Measurements from ENCODE around the gene PTGER2. TPM values are rescaled to one million over a fixed set of nuclear protein-coding genes. Genes with fewer than 3 reads are reported as not detected.

The PTGER2 gene
- total and polyA plus RNA-seq, 2 of the 13 experiments (the other 11 are each of a cell fraction or from before 2014, with no cell fraction given): not detected

GRCh38 chr14:52318062-52318461 lies 4.0 kb downstream of the PTGER2 start:
- Histone ChIP-seq H3K36me3 (replicated peaks in 1 of 2; ENCODE audit: control insufficient read depth in 1 of 2, insufficient read depth in 2 of 2, low read length in 2 of 2) (no peaks in the 10 kb centered on the region), H2AFZ (ENCODE audit: low read length) (no peak overlapping the region), H3K4me2 (ENCODE audit: low read depth, low read length) (no peak overlapping the region), H3K4me3 (replicated peaks in 1 of 3; ENCODE audit: insufficient read depth in 1 of 3, low read depth in 2 of 3, low read length in 3 of 3) (no peak overlapping the region), H3K9me3 (ENCODE audit: low read length) (peaks cover 12% of the 10 kb centered on the region; the same call in 1 of the 2 replicates), H3K9ac (ENCODE audit: insufficient read depth, low read depth, low read length) (no peak overlapping the region), H3K79me2 (ENCODE audit: insufficient read depth, low read length) (no peaks in the 10 kb centered on the region), H3K4me1 (ENCODE audit: insufficient read depth, low read length) (no peaks in the 10 kb centered on the region), H4K20me1 (ENCODE audit: insufficient read depth, low read length) (no peaks in the 10 kb centered on the region), H3K27ac (ENCODE audit: extremely low read length, insufficient read depth, low read length) (no peak overlapping the region), H3K27me3 (ENCODE audit: control insufficient read depth in 1 of 2, insufficient read depth in 2 of 2, low read length in 2 of 2) (no peaks in the 10 kb centered on the region; a peak in 1 of 5 replicates)
- 37% methylated on average over 2 of the region's 2 CpGs for WGBS (ENCODE audit: low lambda C conversion rate)
- POLR2A ChIA-PET: no interaction called here
- ATAC-seq (no peak), DNase-seq (ENCODE audit: low spot score) (no peak), FAIRE-seq (no peak)
- intact Hi-C loops (cut with micrococcal nuclease; ENCODE audit: unreplicated experiment) (no loop called here), in situ Hi-C loops (cut with HindIII; ENCODE audit: extremely low pct_ligation_motif_present, low pct_unique_long_range_greater_than_20kb) (no loop called here)
- TF ChIP-seq HDAC1 (CRISPR knock-in tag; IDR thresholded peaks at IDR 0.05) (no peak), ATF1 (CRISPR knock-in tag; IDR thresholded peaks at IDR 0.05) (no peak), FOXA1 (IDR thresholded peaks at IDR 0.05) (no peak), FOXA1 (CRISPR knock-in tag; IDR thresholded peaks at IDR 0.05) (no peak), TRIM24 (CRISPR knock-in tag; IDR thresholded peaks at IDR 0.05) (no peak), NFKBIZ (CRISPR knock-in tag; IDR thresholded peaks at IDR 0.05) (no peak), CBX1 (IDR thresholded peaks at IDR 0.05; ENCODE audit: low read depth) (no peak), ZNF75D (CRISPR knock-in tag; IDR thresholded peaks at IDR 0.05; ENCODE audit: borderline replicate concordance) (no peak), ZFP1 (CRISPR knock-in tag; IDR thresholded peaks at IDR 0.05) (no peak), ARNT2 (CRISPR knock-in tag; IDR thresholded peaks at IDR 0.05; ENCODE audit: low read depth) (no peak), IKZF5 (CRISPR knock-in tag; IDR thresholded peaks at IDR 0.05) (no peak), ZNF292 (CRISPR knock-in tag; IDR thresholded peaks at IDR 0.05; ENCODE audit: borderline replicate concordance, low read depth) (no peak), ZNF616 (CRISPR knock-in tag; IDR thresholded peaks at IDR 0.05; ENCODE audit: low read depth) (no peak), SIX1 (CRISPR knock-in tag; IDR thresholded peaks at IDR 0.05; ENCODE audit: borderline replicate concordance) (no peak), TEAD2 (CRISPR knock-in tag; IDR thresholded peaks at IDR 0.05) (no peak), ZNF276 (CRISPR knock-in tag; IDR thresholded peaks at IDR 0.05; ENCODE audit: low read depth) (no peak), PCBP1 (IDR thresholded peaks at IDR 0.05; ENCODE audit: borderline replicate concordance, low read depth, low read length) (no peak), TGIF2 (CRISPR knock-in tag; IDR thresholded peaks at IDR 0.05) (no peak), PAWR (CRISPR knock-in tag; IDR thresholded peaks at IDR 0.05; ENCODE audit: borderline replicate concordance) (no peak), SMARCE1 (IDR thresholded peaks at IDR 0.05; ENCODE audit: borderline replicate concordance) (no peak), ZNF570 (CRISPR knock-in tag; IDR thresholded peaks at IDR 0.05; ENCODE audit: borderline replicate concordance) (no peak)
- CTCF ChIA-PET (ENCODE audit: low intra/inter-chr PET ratio, low total read pairs): no interaction called here
- BruUV-seq (replicated peaks): no TSS peak
